NCI-H69 (cell line): ENCODE measurements around the gene TBC1D22A.

Source experiments
- DNase-seq: peaks from one replicate; lab custom pipeline; 2025; lab: John Stamatoyannopoulos, UW

The TBC1D22A gene

GRCh38 chr22:47143249-47143938 lies 380.9 kb downstream of the TBC1D22A start:
- peak; percentile 9 for DNase-seq

- DNase-seq = no peak
These were observed 381.8 kb downstream of the TBC1D22A start for GRCh38 chr22:47144076-47144765.

- DNase-seq = no peak
These were observed 382.5 kb downstream of the TBC1D22A start for GRCh38 chr22:47144791-47145425.

GRCh38 chr22:47145883-47146282 lies 383.4 kb downstream of the TBC1D22A start:
- DNase-seq = no peak

- no peak for DNase-seq
These were observed 383.9 kb downstream of the TBC1D22A start for GRCh38 chr22:47146391-47146790.

- DNase-seq = no peak
These were observed 384.5 kb downstream of the TBC1D22A start for GRCh38 chr22:47146941-47147340.

- no peak for DNase-seq
These were observed 385.1 kb downstream of the TBC1D22A start for GRCh38 chr22:47147572-47147971.

- no peak for DNase-seq
These were observed 386.1 kb downstream of the TBC1D22A start for GRCh38 chr22:47148510-47148909.

GRCh38 chr22:47148956-47149728 lies 386.7 kb downstream of the TBC1D22A start:
- DNase-seq = no peak

GRCh38 chr22:47149976-47150375 lies 387.5 kb downstream of the TBC1D22A start:
- no peak for DNase-seq

GRCh38 chr22:47150426-47150825 lies 388.0 kb downstream of the TBC1D22A start:
- DNase-seq = no peak

- no peak for DNase-seq
These were observed 388.6 kb downstream of the TBC1D22A start for GRCh38 chr22:47151064-47151463.

GRCh38 chr22:47151490-47151889 lies 389.0 kb downstream of the TBC1D22A start:
- no peak for DNase-seq

GRCh38 chr22:47152236-47152635 lies 389.8 kb downstream of the TBC1D22A start:
- no peak for DNase-seq

- no peak for DNase-seq
These were observed 390.5 kb downstream of the TBC1D22A start for GRCh38 chr22:47152938-47153337.

- no peak for DNase-seq
These were observed 391.5 kb downstream of the TBC1D22A start for GRCh38 chr22:47153854-47154525.

GRCh38 chr22:47154621-47155081 lies 392.2 kb downstream of the TBC1D22A start:
- DNase-seq = no peak

GRCh38 chr22:47155131-47155885 lies 392.9 kb downstream of the TBC1D22A start:
- DNase-seq = no peak

- DNase-seq = no peak
These were observed 393.5 kb downstream of the TBC1D22A start for GRCh38 chr22:47155912-47156311.

GRCh38 chr22:47156352-47157092 lies 394.1 kb downstream of the TBC1D22A start:
- DNase-seq = no peak
